Activated T-helper 1 cell treated with anti-CD3 and anti-CD28 coated beads, Interleukin-12 subunit alpha, Interleukin-12 subunit beta, Interleukin-2, Interleukin-4 antibody, amounts not matched to agents 30 ng/mL and 10 ng/mL and 1 ng/mL, durations not matched to agents 14 hours and 24 hours and 36 hours (primary cell): ENCODE data around the gene ACRV1. TPM values are rescaled to one million over a fixed set of nuclear protein-coding genes. Genes with fewer than 3 reads are reported as not detected.
A peak's percentile ranks its signal among the peaks of the same experiment; 100 is the strongest.

Experiments
- DNase-seq: peaks from one replicate; pipeline ENCODE4 v3.0.0; 2021; ENCODE audit warnings: low spot score
- H3K27ac Mint-ChIP-seq: one replicate; pipeline ENCODE4 v1.8.0; 2021; ENCODE audit warnings: mild to moderate bottlenecking, mixed read lengths
- H3K27me3 Mint-ChIP-seq: one replicate; pipeline ENCODE4 v1.8.0; 2022; ENCODE audit warnings: mild to moderate bottlenecking, moderate library complexity, mixed read lengths; ENCODE audit not compliant: insufficient read depth
- H3K36me3 Mint-ChIP-seq: one replicate; pipeline ENCODE4 v1.8.0; 2021; ENCODE audit warnings: low read depth, mixed read lengths
- H3K4me1 Mint-ChIP-seq: one replicate; pipeline ENCODE4 v1.8.0; 2021; ENCODE audit warnings: low read depth, mixed read lengths
- H3K4me3 Mint-ChIP-seq: one replicate; pipeline ENCODE4 v1.8.0; 2021; ENCODE audit warnings: mild to moderate bottlenecking, moderate library complexity, mixed read lengths
- H3K9me3 Mint-ChIP-seq: one replicate; pipeline ENCODE4 v1.8.0; 2021; ENCODE audit warnings: mixed read lengths
- intact Hi-C: fragments of 100-400 bp; cut with micrococcal nuclease; formaldehyde crosslinking; loops from one replicate; pipeline ENCODE4 v1.15.1; 2024
- total RNA-seq: library from RNA; stranded (reverse); gene quantifications from 2 replicates; pipeline ENCODE4 v1.2.3, GENCODE V29; 2022

ACRV1 gene
- total RNA-seq, 1 donor from 2014 or later: not detected

DNA sequence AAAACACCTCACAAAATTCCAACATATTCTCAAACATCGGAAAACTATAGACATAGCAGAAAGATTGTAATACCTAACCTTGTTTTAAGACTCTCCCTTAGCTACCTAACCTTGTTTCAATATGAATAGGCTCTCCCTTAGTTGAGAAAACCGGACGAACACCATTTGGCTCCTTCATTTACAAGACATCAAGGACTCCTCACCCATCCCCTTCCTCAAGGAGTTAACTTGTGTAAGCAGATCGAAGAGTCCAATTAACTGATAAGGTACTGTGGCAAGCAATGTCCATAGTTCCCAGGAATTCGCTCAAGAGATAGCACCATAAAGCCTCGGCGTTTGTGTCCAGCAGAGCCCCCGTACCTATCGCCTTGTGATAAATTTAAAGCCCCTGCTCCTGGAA, 4.6 kb upstream of the ACRV1 start:
- intact Hi-C loops: no loop called here
- Mint-ChIP-seq H3K27me3 (no peaks in the 10 kb centered on the region), H3K36me3 (peaks cover 3% of the 10 kb centered on the region), H3K27ac (no peak overlapping the region), H3K4me3 (no peak overlapping the region), H3K9me3 (no peaks in the 10 kb centered on the region), H3K4me1 (no peaks in the 10 kb centered on the region)
- DNase-seq: no peak

DNA sequence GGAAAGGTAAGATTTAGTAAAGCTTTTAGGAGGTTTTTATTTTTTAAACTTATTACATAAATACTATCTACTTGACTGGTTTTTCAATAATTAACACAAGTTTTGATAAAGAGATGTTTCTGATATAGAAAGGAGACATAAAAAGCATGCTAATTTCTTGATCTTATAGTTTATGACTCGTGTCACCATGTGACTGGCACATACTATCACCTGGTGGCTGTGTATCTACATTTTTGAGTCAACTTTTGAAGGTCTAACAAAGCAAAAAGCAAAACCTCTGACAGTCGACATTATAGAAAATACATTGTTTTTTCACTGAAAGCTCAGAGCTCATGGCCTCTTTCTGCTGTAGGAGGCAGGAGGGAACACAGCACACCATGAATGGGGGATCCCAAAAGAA, 810 bp downstream of the ACRV1 start:
- H3K4me3 Mint-ChIP-seq: no peak overlapping the region
- no peaks in the 10 kb centered on the region for H3K27me3 Mint-ChIP-seq
- H3K4me1 Mint-ChIP-seq: no peaks in the 10 kb centered on the region
- intact Hi-C loops: loop anchor here (2.0 kb wide), 1 partner anchor 17 kb away; no protein-coding TSS in a partner anchor
- peaks cover 26% of the 10 kb centered on the region for H3K36me3 Mint-ChIP-seq
- DNase-seq: no peak
- H3K9me3 Mint-ChIP-seq: no peaks in the 10 kb centered on the region
- H3K27ac Mint-ChIP-seq: no peak overlapping the region

DNA sequence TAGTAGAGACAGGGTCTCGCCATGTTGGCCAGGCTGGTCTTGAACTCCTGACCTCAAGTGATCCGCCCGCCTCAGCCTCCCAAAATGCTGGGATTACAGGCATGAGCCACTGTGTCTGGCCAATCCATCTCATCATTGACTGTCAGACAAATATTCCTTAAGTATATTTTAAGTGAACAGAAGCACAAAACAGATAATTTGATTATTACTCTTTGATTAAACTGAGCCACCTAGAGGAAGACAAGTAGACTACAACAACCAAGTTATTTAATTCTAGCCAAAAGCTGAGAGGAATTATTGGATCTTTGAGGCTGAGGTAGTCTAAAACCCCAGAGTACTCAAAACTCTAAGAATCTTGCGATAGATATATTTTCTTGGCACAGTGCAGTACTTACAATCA, 1.2 kb downstream of the ACRV1 start:
- Mint-ChIP-seq H3K27me3 (no peaks in the 10 kb centered on the region), H3K27ac (peak overlapping the region; percentile 41), H3K4me1 (no peaks in the 10 kb centered on the region), H3K4me3 (no peak overlapping the region), H3K9me3 (no peaks in the 10 kb centered on the region), H3K36me3 (peaks cover 26% of the 10 kb centered on the region)
- DNase-seq: no peak
- intact Hi-C loops: loop anchor here (2.0 kb wide), 1 partner anchor 17 kb away; no protein-coding TSS in a partner anchor

DNA sequence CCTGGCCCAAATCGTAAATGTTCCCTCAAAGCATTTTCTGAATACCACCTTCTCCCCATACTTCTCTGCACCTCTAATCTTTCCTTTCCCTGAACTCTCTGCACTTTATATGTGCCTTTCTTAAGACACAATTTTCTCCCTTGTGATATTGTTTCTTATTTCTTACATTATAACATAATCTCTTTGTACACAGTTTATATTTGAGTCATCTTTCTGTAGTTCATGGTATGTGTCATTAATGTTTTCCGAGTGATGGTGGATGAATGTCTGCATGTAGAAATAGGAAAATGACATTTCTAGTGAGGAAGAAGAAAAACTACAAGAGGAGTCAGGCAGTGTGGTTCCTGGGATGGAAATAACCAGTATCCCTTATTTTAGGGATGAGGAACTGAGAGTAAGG, 5.5 kb downstream of the ACRV1 start:
- Mint-ChIP-seq H3K27me3 (no peaks in the 10 kb centered on the region), H3K36me3 (peaks cover 28% of the 10 kb centered on the region), H3K4me3 (no peak overlapping the region), H3K4me1 (peaks cover 11% of the 10 kb centered on the region), H3K27ac (no peak overlapping the region), H3K9me3 (no peaks in the 10 kb centered on the region)
- no peak for DNase-seq
- intact Hi-C loops: no loop called here

DNA sequence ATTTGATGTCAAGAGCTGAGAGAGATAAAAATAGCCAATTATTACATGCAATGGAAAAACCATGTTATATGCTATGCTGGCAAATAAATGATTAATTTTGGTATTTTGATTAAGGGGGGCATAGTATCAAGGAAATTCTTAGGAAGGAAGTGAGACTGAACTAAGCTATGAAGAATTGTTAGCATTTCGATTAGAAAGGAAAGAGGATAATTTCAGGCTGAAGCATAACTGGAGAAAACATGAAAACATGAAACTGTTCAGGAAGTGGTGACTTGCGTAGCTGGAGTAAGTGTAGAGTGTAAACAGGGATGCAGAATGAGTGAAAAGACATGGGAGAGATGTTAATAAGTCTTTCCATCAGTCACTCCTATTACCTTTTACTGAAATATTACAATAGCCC, 6.4 kb downstream of the ACRV1 start:
- Mint-ChIP-seq H3K4me1 (peaks cover 11% of the 10 kb centered on the region), H3K4me3 (no peak overlapping the region), H3K27me3 (no peaks in the 10 kb centered on the region), H3K36me3 (peaks cover 28% of the 10 kb centered on the region), H3K9me3 (no peaks in the 10 kb centered on the region), H3K27ac (no peak overlapping the region)
- intact Hi-C loops: no loop called here
- no peak for DNase-seq

- intact Hi-C loops: no loop called here
- no peak overlapping the region for H3K4me3 Mint-ChIP-seq
- H3K36me3 Mint-ChIP-seq: peaks cover 28% of the 10 kb centered on the region
- no peak overlapping the region for H3K27ac Mint-ChIP-seq
- H3K4me1 Mint-ChIP-seq: peaks cover 20% of the 10 kb centered on the region
- H3K9me3 Mint-ChIP-seq: peaks cover 7% of the 10 kb centered on the region
- no peaks in the 10 kb centered on the region for H3K27me3 Mint-ChIP-seq
- DNase-seq: no peak
Measured at GRCh38 chr11:125671561-125671960, 9.1 kb downstream of the ACRV1 start.

- H3K36me3 Mint-ChIP-seq: peaks cover 32% of the 10 kb centered on the region
- H3K27ac Mint-ChIP-seq: no peak overlapping the region
- DNase-seq: no peak
- intact Hi-C loops: no loop called here
- peaks cover 24% of the 10 kb centered on the region for H3K4me1 Mint-ChIP-seq
- no peak overlapping the region for H3K4me3 Mint-ChIP-seq
- H3K9me3 Mint-ChIP-seq: peaks cover 8% of the 10 kb centered on the region
- no peaks in the 10 kb centered on the region for H3K27me3 Mint-ChIP-seq
Measured at GRCh38 chr11:125670172-125670571, 10.5 kb downstream of the ACRV1 start.

DNA sequence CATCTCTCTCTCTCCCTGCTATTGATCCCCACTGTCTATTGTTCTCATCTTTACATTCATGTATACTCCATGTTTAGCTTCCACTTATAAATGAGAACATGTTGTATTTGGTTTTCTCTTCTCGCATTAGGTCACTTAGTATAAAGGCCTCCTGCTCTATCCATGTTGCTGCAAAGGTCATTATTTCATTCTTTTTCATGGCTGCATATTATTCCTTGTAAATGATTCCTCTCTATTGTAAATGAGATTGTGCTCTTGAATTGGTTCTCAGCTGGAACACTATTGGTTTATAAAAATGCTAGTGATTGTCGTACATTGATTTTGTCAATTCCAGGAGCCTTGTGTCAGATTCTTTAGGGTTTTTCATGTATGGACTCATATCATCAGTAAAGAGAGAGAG, 13.5 kb downstream of the ACRV1 start:
- H3K4me3 Mint-ChIP-seq: no peak overlapping the region
- peaks cover 34% of the 10 kb centered on the region for H3K4me1 Mint-ChIP-seq
- intact Hi-C loops: no loop called here
- peak overlapping the region; percentile 4 for H3K27ac Mint-ChIP-seq
- H3K36me3 Mint-ChIP-seq: peaks cover 50% of the 10 kb centered on the region
- H3K9me3 Mint-ChIP-seq: peaks cover 8% of the 10 kb centered on the region
- DNase-seq: no peak
- no peaks in the 10 kb centered on the region for H3K27me3 Mint-ChIP-seq

- no peaks in the 10 kb centered on the region for H3K27me3 Mint-ChIP-seq
- intact Hi-C loops: loop anchor here (2.0 to 5.0 kb wide), 2 partner anchors 15 to 223 kb away; partner anchors contain the start of gene HYLS1
- peak overlapping the region; percentile 87 for H3K27ac Mint-ChIP-seq
- H3K9me3 Mint-ChIP-seq: peaks cover 8% of the 10 kb centered on the region
- no peak for DNase-seq
- peaks cover 30% of the 10 kb centered on the region for H3K4me1 Mint-ChIP-seq
- H3K4me3 Mint-ChIP-seq: no peak overlapping the region
- H3K36me3 Mint-ChIP-seq: peaks cover 54% of the 10 kb centered on the region
Measured at GRCh38 chr11:125663910-125664309, 16.7 kb downstream of the ACRV1 start.

DNA sequence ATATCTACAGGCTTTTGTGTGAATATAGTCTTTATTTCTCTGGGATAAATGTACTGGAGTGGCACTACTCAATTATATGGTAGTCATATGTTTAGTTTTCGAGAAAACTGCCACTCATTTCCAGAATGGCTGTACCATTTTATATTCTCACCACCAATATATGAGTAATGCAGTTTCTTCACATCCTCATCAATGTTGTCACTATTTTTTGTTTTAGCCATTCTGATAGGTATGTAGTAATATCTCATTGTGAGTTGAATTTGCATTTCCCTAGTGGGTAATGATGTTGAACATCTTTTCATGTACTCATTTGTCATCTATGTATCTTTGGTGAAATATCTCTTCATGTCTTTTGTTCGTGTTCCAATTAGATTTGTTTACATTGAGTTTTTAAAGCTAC, 18.0 kb downstream of the ACRV1 start:
- no peak for DNase-seq
- peak overlapping the region; percentile 64 for H3K27ac Mint-ChIP-seq
- peaks cover 52% of the 10 kb centered on the region for H3K36me3 Mint-ChIP-seq
- H3K4me1 Mint-ChIP-seq: peaks cover 30% of the 10 kb centered on the region
- intact Hi-C loops: loop anchor here (2.0 to 5.0 kb wide), 2 partner anchors 16 to 225 kb away; partner anchors contain the start of gene HYLS1
- peaks cover 8% of the 10 kb centered on the region for H3K9me3 Mint-ChIP-seq
- H3K27me3 Mint-ChIP-seq: no peaks in the 10 kb centered on the region
- no peak overlapping the region for H3K4me3 Mint-ChIP-seq

GRCh38 chr11:125649465-125650166, 31.0 kb downstream of the ACRV1 start:
- Mint-ChIP-seq H3K36me3 (peaks cover 31% of the 10 kb centered on the region), H3K27ac (peak overlapping the region; percentile 54), H3K4me3 (no peak overlapping the region), H3K9me3 (no peaks in the 10 kb centered on the region), H3K27me3 (no peaks in the 10 kb centered on the region), H3K4me1 (peaks cover 13% of the 10 kb centered on the region)
- no peak for DNase-seq
- intact Hi-C loops: no loop called here

GRCh38 chr11:125645871-125646270, 34.8 kb downstream of the ACRV1 start:
- peaks cover 13% of the 10 kb centered on the region for H3K4me1 Mint-ChIP-seq
- intact Hi-C loops: no loop called here
- H3K4me3 Mint-ChIP-seq: no peak overlapping the region
- H3K36me3 Mint-ChIP-seq: peaks cover 46% of the 10 kb centered on the region
- H3K9me3 Mint-ChIP-seq: no peaks in the 10 kb centered on the region
- no peaks in the 10 kb centered on the region for H3K27me3 Mint-ChIP-seq
- DNase-seq: no peak
- no peak overlapping the region for H3K27ac Mint-ChIP-seq

GRCh38 chr11:125638315-125638714, 42.3 kb downstream of the ACRV1 start:
- DNase-seq: no peak
- H3K4me3 Mint-ChIP-seq: no peak overlapping the region
- no peaks in the 10 kb centered on the region for H3K27me3 Mint-ChIP-seq
- peaks cover 59% of the 10 kb centered on the region for H3K36me3 Mint-ChIP-seq
- H3K4me1 Mint-ChIP-seq: peaks cover 13% of the 10 kb centered on the region
- H3K27ac Mint-ChIP-seq: no peak overlapping the region
- no peaks in the 10 kb centered on the region for H3K9me3 Mint-ChIP-seq
- intact Hi-C loops: no loop called here
